ENCODE results near the gene PRAMEF10. TPM values are rescaled to one million over a fixed set of nuclear protein-coding genes. Genes with fewer than 3 reads are reported as not detected.

The PRAMEF10 gene, protein sequence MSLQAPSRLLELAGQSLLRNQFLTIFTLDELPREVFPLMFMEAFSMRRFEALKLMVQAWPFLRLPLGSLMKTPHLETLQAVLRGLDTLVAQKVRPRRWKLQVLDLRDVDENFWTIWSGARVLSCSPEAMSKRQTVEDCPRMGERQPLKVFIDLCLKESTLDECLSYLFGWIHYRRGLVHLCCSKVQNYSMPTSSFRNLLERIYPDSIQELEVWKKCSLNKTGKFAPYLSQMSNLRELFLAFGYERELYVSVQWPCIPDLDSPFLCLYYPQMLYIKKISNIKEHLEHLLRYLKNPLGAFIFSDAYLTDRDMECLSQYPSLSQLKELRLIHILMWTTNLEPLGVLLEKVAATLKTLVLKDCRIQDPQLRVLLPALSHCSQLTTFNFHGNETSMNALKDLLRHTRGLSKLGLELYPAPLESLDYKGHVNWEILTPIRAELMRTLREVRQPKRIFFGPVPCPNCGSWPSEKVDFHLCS
- not detected in 2 replicates for total RNA-seq

GRCh38 chr1:12898170-12898569, at the start of gene PRAMEF10:
PRAMEF10 (minus strand) TSS chr1:12898270; CDS start chr1:12895847, 2,423 bp downstream.

DNA sequence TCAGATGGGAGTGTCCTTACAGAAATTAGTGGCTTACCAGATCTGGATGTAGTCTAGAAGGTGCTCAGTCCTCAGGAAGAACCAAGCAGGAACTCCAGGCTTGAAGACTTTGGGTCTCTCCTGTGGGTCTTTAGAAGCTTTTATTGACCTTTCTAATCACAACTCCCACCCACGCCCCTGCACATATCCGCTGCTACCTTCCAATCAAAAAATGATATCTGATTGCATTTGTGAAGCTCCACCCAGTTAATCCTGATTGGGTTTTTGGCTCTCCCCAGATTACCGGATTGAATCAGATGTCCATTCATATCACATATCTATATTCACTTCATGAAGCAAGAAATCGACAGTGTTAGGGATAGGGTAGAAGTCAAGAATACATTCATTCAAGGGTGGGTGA, 49.4 kb upstream of the PRAMEF10 start, which contains the start of gene PRAMEF6:
Gene PRAMEF6, minus strand, starts transcription at position 101 of the 400 bp plus-strand sequence. CDS start 5,062 bp downstream, outside the sequence.

GRCh38 chr1:12916310-12916709, 18.2 kb upstream of the PRAMEF10 start, which contains the start of gene PRAMEF7:
PRAMEF7 (plus strand) TSS chr1:12916610; CDS start chr1:12917693, 1,083 bp downstream.

GRCh38 chr1:12886101-12886500, 12.0 kb downstream of the PRAMEF10 start, which contains the start of gene PRAMEF4:
PRAMEF4 (minus strand) TSS chr1:12886201; CDS start chr1:12883394, 2,807 bp downstream.

DNA sequence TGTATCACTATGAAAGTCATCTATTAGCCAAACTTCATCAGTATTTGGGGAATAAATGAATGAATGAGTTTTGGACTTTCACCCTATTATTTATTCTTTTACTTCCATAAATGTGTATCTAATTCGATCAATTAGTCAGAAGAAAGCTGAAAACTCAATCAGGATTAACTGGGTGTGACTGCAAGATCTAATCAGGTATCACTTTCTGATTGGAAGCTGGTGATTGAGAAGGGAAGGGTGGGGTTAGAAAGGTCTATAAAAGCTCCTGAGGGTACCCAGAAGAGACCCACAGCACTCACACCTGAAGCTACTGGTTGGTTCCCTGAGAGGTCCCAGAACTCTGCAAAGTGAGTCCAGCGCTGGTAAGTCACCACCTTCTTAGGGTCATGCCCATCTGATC, 41.3 kb downstream of the PRAMEF10 start, which contains the start of gene PRAMEF2:
Gene PRAMEF2, plus strand, starts transcription at position 301 of the 400 bp plus-strand sequence. CDS start 1,924 bp downstream, outside the sequence.

GRCh38 chr1:12848620-12849019, 49.5 kb downstream of the PRAMEF10 start, which contains the start of gene HNRNPCL1:
HNRNPCL1 (minus strand) TSS chr1:12848720; CDS start chr1:12848289, 431 bp downstream.

Other genes starting within 250 kb of the PRAMEF10 start
- gene AADACL3, start 182.2 kb downstream of the PRAMEF10 start, total RNA-seq = not detected in 2 replicates
- not detected in 2 replicates for gene CFAP107, start 152.1 kb downstream of the PRAMEF10 start, total RNA-seq
- gene PRAMEF12, start 124.5 kb downstream of the PRAMEF10 start, total RNA-seq = not detected in 2 replicates
- not detected in 2 replicates for gene PRAMEF1, start 106.9 kb downstream of the PRAMEF10 start, total RNA-seq
- gene PRAMEF11, start 66.9 kb downstream of the PRAMEF10 start, total RNA-seq = not detected in 2 replicates
- not detected in 2 replicates for gene HNRNPCL1, start 49.5 kb downstream of the PRAMEF10 start, total RNA-seq
- gene PRAMEF2, start 41.2 kb downstream of the PRAMEF10 start, total RNA-seq = not detected in 2 replicates
- not detected in 2 replicates for gene PRAMEF4, start 12.1 kb downstream of the PRAMEF10 start, total RNA-seq
- gene PRAMEF7, start 18.3 kb upstream of the PRAMEF10 start, total RNA-seq = not detected in 2 replicates
- not detected in 2 replicates for gene PRAMEF6, start 49.3 kb upstream of the PRAMEF10 start, total RNA-seq
- gene PRAMEF27, start 158.3 kb upstream of the PRAMEF10 start, total RNA-seq = not detected in 2 replicates
- not detected in 2 replicates for gene HNRNPCL3, start 162.5 kb upstream of the PRAMEF10 start, total RNA-seq
- not detected in 2 replicates for gene PRAMEF25, start 172.5 kb upstream of the PRAMEF10 start, total RNA-seq
- not detected in 2 replicates for gene HNRNPCL2, start 218.6 kb upstream of the PRAMEF10 start, total RNA-seq